Activated T-cell treated with anti-CD3 and anti-CD28 coated beads for 48 hours (primary cell): Measurements from ENCODE around the gene DLX4.
A peak's percentile ranks its signal among the peaks of the same experiment; 100 is the strongest.

Experiments
- DNase-seq: peaks from one replicate; pipeline ENCODE4 v3.0.0-alpha.2; 2020; ENCODE audit warnings: low read depth

The DLX4 gene

GRCh38 chr17:49946964-49947584, 21.9 kb upstream of the DLX4 start:
- DNase-seq = no peak

- no peak for DNase-seq
Observed at GRCh38 chr17:49949634-49950033, 19.4 kb upstream of the DLX4 start.

GRCh38 chr17:49951362-49952082, 17.5 kb upstream of the DLX4 start:
- DNase-seq = no peak

GRCh38 chr17:49952209-49952911, 16.6 kb upstream of the DLX4 start:
- peak; percentile 75 for DNase-seq

GRCh38 chr17:49952912-49953497, 16.0 kb upstream of the DLX4 start:
- no peak for DNase-seq

- DNase-seq = no peak
Observed at GRCh38 chr17:49955157-49955556, 13.8 kb upstream of the DLX4 start.

- no peak for DNase-seq
Observed at GRCh38 chr17:49956780-49957179, 12.2 kb upstream of the DLX4 start.

GRCh38 chr17:49957350-49957749, 11.6 kb upstream of the DLX4 start:
- no peak for DNase-seq

GRCh38 chr17:49958723-49959122, 10.3 kb upstream of the DLX4 start:
- DNase-seq = no peak

- DNase-seq = no peak
Observed at GRCh38 chr17:49959183-49959935, 9.6 kb upstream of the DLX4 start.

GRCh38 chr17:49962599-49963308, 6.2 kb upstream of the DLX4 start:
- no peak for DNase-seq

- DNase-seq = no peak
Observed at GRCh38 chr17:49963309-49963625, 5.7 kb upstream of the DLX4 start.

GRCh38 chr17:49963626-49964302, 5.2 kb upstream of the DLX4 start:
- no peak for DNase-seq

- no peak for DNase-seq
Observed at GRCh38 chr17:49964303-49964768, 4.7 kb upstream of the DLX4 start.

GRCh38 chr17:49964769-49965523, 4.0 kb upstream of the DLX4 start:
- DNase-seq = peak; percentile 18

GRCh38 chr17:49965524-49965909, 3.5 kb upstream of the DLX4 start:
- no peak for DNase-seq

GRCh38 chr17:49966767-49967166, 2.2 kb upstream of the DLX4 start:
- no peak for DNase-seq

GRCh38 chr17:49967205-49967604, 1.8 kb upstream of the DLX4 start:
- DNase-seq = no peak

- DNase-seq = no peak
Observed at GRCh38 chr17:49967621-49968404, 1.2 kb upstream of the DLX4 start.
